ENCODE measurements around the gene ERC2. TPM values are rescaled to one million over a fixed set of nuclear protein-coding genes. Genes with fewer than 3 reads are reported as not detected.

ERC2 gene
- total RNA-seq, 2 experiments from 2014 or later: not detected

- Mint-ChIP-seq H3K4me3 (no peak overlapping the region), H3K27me3 (peaks cover 1% of the 10 kb centered on the region), H3K4me1 (ENCODE audit: low read depth) (no peaks in the 10 kb centered on the region), H3K27ac (no peak overlapping the region), H3K36me3 (no peaks in the 10 kb centered on the region), H3K9me3 (no peaks in the 10 kb centered on the region)
- CTCF ChIA-PET: no interaction called here
- intact Hi-C loops (cut with micrococcal nuclease): no loop called here
- DNase-seq: no peak
- POLR2A ChIA-PET: no interaction called here
These were observed 146.9 kb downstream of the ERC2 start for GRCh38 chr3:56321383-56321782.

DNA sequence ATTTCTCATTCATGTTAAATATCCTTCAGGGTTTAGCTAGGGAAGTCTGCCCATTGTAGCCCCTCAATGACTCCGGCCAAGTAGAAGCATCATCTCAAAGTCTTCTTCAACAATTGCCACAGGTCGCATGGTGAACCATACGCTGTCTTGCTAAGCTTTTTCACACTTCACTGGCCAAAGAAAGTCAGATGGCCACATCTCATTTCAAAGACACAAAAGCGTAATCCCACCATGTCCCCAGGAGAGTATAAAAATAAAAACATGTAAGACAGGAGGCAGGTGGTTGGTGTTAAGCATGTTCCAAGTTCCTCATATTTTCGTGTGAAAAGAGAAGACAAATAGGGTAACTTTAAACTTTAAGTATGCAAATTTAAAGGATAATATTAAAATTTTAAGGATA is 147.4 kb downstream of the ERC2 start:
- ChIA-PET POLR2A (no interaction called here), CTCF (no interaction called here)
- H3K27me3 Mint-ChIP-seq: peaks cover 1% of the 10 kb centered on the region
- no peak overlapping the region for H3K27ac Mint-ChIP-seq
- H3K9me3 Mint-ChIP-seq: no peaks in the 10 kb centered on the region
- no peaks in the 10 kb centered on the region for H3K36me3 Mint-ChIP-seq
- no peaks in the 10 kb centered on the region for H3K4me1 Mint-ChIP-seq (ENCODE audit: low read depth)
- no peak overlapping the region for H3K4me3 Mint-ChIP-seq
- no peak for DNase-seq
- intact Hi-C loops (cut with micrococcal nuclease): no loop called here

DNA sequence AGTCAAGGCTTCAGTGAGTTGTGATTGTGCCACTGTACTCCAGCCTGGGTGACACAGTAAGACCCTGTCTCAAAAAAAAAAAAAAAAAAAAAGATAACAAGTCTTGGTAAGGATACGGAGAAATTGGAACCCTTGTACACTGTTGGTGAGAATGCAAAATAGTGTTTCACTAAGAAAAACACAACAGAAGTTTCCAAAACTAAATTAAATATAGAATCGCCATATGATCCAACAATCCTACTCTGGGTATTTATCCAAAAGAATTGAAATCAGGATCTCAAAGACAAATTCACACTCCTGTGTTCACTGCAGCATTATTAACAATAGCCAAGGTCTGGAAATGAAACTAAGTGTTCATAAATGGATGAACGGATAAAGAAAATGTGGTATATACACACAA is 149.4 kb downstream of the ERC2 start:
- H3K9me3 Mint-ChIP-seq: no peaks in the 10 kb centered on the region
- ChIA-PET CTCF (no interaction called here), POLR2A (interaction anchor here (0.7 kb wide), 1 partner anchor 11 kb away, joined by 4 read pairs; no protein-coding TSS in a partner anchor)
- intact Hi-C loops (cut with micrococcal nuclease): no loop called here
- no peaks in the 10 kb centered on the region for H3K36me3 Mint-ChIP-seq
- H3K27me3 Mint-ChIP-seq: peaks cover 1% of the 10 kb centered on the region
- DNase-seq: no peak
- no peak overlapping the region for H3K4me3 Mint-ChIP-seq
- H3K27ac Mint-ChIP-seq: no peak overlapping the region
- no peaks in the 10 kb centered on the region for H3K4me1 Mint-ChIP-seq (ENCODE audit: low read depth)

GRCh38 chr3:56316944-56317343 is 151.3 kb downstream of the ERC2 start:
- CTCF ChIA-PET: interaction anchor here (1.3 kb wide), 1 partner anchor 24 kb away, joined by 3 read pairs; no protein-coding TSS in a partner anchor
- peaks cover 1% of the 10 kb centered on the region for H3K27me3 Mint-ChIP-seq
- H3K36me3 Mint-ChIP-seq: no peaks in the 10 kb centered on the region
- no peak for DNase-seq
- no peaks in the 10 kb centered on the region for H3K9me3 Mint-ChIP-seq
- intact Hi-C loops (cut with micrococcal nuclease): no loop called here
- H3K4me3 Mint-ChIP-seq: no peak overlapping the region
- no peak overlapping the region for H3K27ac Mint-ChIP-seq
- POLR2A ChIA-PET: no interaction called here
- H3K4me1 Mint-ChIP-seq (ENCODE audit: low read depth): no peaks in the 10 kb centered on the region

DNA sequence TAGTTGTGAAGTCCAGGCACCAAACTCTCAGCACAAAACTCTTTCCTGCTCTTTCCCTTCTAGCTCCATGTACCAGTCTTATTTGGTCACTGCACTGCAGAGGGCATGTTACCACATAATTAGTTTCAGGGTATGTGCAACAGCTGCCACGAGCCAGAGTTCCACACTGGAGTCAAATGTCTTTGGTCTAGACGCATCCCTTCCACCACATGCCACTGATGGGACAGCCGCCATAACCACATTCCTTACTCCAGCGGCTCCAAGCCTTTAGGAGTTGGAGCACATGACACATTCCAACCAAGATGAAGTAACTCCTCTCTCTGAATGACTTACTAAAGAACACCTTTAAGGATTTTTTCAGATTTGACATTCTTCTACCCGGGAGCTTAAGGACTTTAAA is 153.4 kb downstream of the ERC2 start:
- Mint-ChIP-seq H3K4me3 (no peak overlapping the region), H3K27ac (no peak overlapping the region), H3K36me3 (no peaks in the 10 kb centered on the region), H3K9me3 (no peaks in the 10 kb centered on the region), H3K4me1 (ENCODE audit: low read depth) (no peaks in the 10 kb centered on the region), H3K27me3 (peaks cover 1% of the 10 kb centered on the region)
- intact Hi-C loops (cut with micrococcal nuclease): no loop called here
- no peak for DNase-seq
- CTCF ChIA-PET: no interaction called here
- POLR2A ChIA-PET: no interaction called here

- ChIA-PET POLR2A (no interaction called here), CTCF (no interaction called here)
- intact Hi-C loops (cut with micrococcal nuclease): no loop called here
- Mint-ChIP-seq H3K4me3 (no peak overlapping the region), H3K36me3 (no peaks in the 10 kb centered on the region), H3K27ac (no peak overlapping the region), H3K4me1 (ENCODE audit: low read depth) (no peaks in the 10 kb centered on the region), H3K9me3 (no peaks in the 10 kb centered on the region), H3K27me3 (no peaks in the 10 kb centered on the region)
- DNase-seq: no peak
These were observed 158.8 kb downstream of the ERC2 start for GRCh38 chr3:56309465-56309864.

- Mint-ChIP-seq H3K9me3 (no peaks in the 10 kb centered on the region), H3K36me3 (no peaks in the 10 kb centered on the region), H3K4me1 (ENCODE audit: low read depth) (no peaks in the 10 kb centered on the region), H3K4me3 (no peak overlapping the region), H3K27me3 (no peaks in the 10 kb centered on the region), H3K27ac (no peak overlapping the region)
- ChIA-PET CTCF (no interaction called here), POLR2A (interaction anchor here (0.6 kb wide), 1 partner anchor 10 kb away, joined by 4 read pairs; no protein-coding TSS in a partner anchor)
- intact Hi-C loops (cut with micrococcal nuclease): no loop called here
- no peak for DNase-seq
These were observed 159.8 kb downstream of the ERC2 start for GRCh38 chr3:56308471-56308870.

DNA sequence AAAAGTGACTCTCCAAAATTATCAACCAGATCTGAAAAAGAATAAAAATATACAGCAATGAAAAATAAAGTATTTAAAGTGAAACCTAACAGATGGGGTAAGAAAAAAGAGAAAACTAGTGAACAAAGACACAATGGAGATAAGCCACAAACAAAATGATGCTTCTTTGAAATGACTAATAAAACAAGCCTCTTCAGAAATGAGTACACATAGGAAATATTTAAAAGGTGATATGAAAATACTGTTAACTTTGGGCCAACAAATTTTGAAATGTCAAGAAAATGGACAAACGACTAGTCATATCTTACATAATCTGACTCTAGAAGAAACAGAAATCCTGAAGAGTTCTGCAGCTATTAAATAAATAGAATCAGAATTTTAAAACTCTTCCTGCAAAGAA is 164.2 kb downstream of the ERC2 start:
- ChIA-PET CTCF (interaction anchor here (1.1 kb wide), 2 partner anchors 10 to 58 kb away, joined by 3 to 4 read pairs; no protein-coding TSS in a partner anchor), POLR2A (no interaction called here)
- Mint-ChIP-seq H3K4me3 (no peak overlapping the region), H3K27ac (no peak overlapping the region), H3K9me3 (no peaks in the 10 kb centered on the region), H3K4me1 (ENCODE audit: low read depth) (no peaks in the 10 kb centered on the region), H3K36me3 (no peaks in the 10 kb centered on the region), H3K27me3 (peaks cover 4% of the 10 kb centered on the region)
- no peak for DNase-seq
- intact Hi-C loops (cut with micrococcal nuclease): loop anchor here (5.0 kb wide), 1 partner anchor 817 kb away; the partner anchor contains the start of gene WNT5A

- ChIA-PET CTCF (interaction anchor here (0.9 to 1.1 kb wide), 4 partner anchors 9 to 1472 kb away, joined by 3 to 4 read pairs (median 4); no protein-coding TSS in a partner anchor), POLR2A (no interaction called here)
- Mint-ChIP-seq H3K9me3 (no peaks in the 10 kb centered on the region), H3K27ac (no peak overlapping the region), H3K4me1 (ENCODE audit: low read depth) (no peaks in the 10 kb centered on the region), H3K36me3 (no peaks in the 10 kb centered on the region), H3K27me3 (peaks cover 4% of the 10 kb centered on the region), H3K4me3 (no peak overlapping the region)
- DNase-seq: peak; percentile 29
- intact Hi-C loops (cut with micrococcal nuclease): loop anchor here (5.0 kb wide), 1 partner anchor 816 kb away; the partner anchor contains the start of gene WNT5A
These were observed 164.8 kb downstream of the ERC2 start for GRCh38 chr3:56303487-56303886.

DNA sequence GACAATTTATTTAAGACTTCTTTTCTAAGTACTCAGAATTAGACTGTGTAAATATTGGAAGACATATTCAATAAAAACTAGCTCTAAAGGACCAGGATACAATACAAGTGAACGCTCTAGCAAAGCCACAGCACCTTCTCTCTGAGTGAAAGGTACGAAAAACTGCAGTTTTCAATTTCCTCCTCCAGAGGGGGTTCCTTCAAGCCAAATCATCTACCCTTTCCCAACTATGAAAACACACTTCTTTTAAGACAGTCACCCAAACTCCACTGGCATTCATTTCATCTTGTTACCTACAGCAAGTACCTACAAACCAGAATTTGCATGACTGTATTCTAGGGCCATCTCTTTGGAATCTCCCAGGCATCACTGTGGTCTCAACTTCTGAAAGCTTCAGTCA is 165.8 kb downstream of the ERC2 start:
- no peak overlapping the region for H3K27ac Mint-ChIP-seq
- H3K4me1 Mint-ChIP-seq (ENCODE audit: low read depth): no peaks in the 10 kb centered on the region
- no peak for DNase-seq
- CTCF ChIA-PET: no interaction called here
- no peaks in the 10 kb centered on the region for H3K36me3 Mint-ChIP-seq
- no peaks in the 10 kb centered on the region for H3K9me3 Mint-ChIP-seq
- POLR2A ChIA-PET: no interaction called here
- intact Hi-C loops (cut with micrococcal nuclease): loop anchor here (5.0 kb wide), 1 partner anchor 815 kb away; the partner anchor contains the start of gene WNT5A
- H3K4me3 Mint-ChIP-seq: no peak overlapping the region
- H3K27me3 Mint-ChIP-seq: peaks cover 7% of the 10 kb centered on the region

DNA sequence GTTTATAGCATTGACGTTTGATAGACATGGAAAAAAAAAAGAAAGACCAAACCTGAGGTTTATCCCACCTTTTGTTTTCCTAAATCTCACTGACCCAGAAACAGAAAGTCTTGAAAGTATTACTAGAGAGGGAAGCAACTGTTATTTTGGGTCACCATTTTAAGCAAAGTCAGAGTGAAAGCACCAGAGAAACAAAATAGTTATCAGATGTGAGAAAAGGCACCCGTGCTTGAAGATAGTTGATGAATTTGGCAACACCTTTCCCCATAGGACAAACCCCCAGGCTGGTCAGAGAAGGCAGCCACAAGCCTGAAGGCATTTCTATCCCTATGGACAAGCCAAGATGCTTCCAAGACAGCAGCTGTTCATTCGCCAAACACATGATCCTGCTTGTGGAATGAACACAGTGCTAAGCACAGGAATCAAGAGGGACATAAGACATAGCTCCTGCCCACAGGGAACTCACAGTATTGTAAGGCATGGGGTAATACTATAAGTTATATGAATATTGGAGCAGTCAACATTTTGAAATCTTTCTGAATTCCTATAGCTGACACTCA is 170.9 kb downstream of the ERC2 start:
- H3K27me3 Mint-ChIP-seq: peaks cover 9% of the 10 kb centered on the region
- no peak overlapping the region for H3K27ac Mint-ChIP-seq
- no peaks in the 10 kb centered on the region for H3K4me1 Mint-ChIP-seq (ENCODE audit: low read depth)
- intact Hi-C loops (cut with micrococcal nuclease): no loop called here
- POLR2A ChIA-PET: no interaction called here
- CTCF ChIA-PET: no interaction called here
- DNase-seq: no peak
- no peaks in the 10 kb centered on the region for H3K9me3 Mint-ChIP-seq
- H3K4me3 Mint-ChIP-seq: no peak overlapping the region
- H3K36me3 Mint-ChIP-seq: no peaks in the 10 kb centered on the region

GRCh38 chr3:56296361-56296760 is 171.9 kb downstream of the ERC2 start:
- Mint-ChIP-seq H3K4me1 (ENCODE audit: low read depth) (peaks cover 2% of the 10 kb centered on the region), H3K27me3 (peaks cover 9% of the 10 kb centered on the region), H3K27ac (no peak overlapping the region), H3K4me3 (no peak overlapping the region), H3K36me3 (no peaks in the 10 kb centered on the region), H3K9me3 (no peaks in the 10 kb centered on the region)
- no peak for DNase-seq
- POLR2A ChIA-PET: no interaction called here
- intact Hi-C loops (cut with micrococcal nuclease): no loop called here
- CTCF ChIA-PET: no interaction called here

GRCh38 chr3:56295161-56295560 is 173.1 kb downstream of the ERC2 start:
- Mint-ChIP-seq H3K4me3 (no peak overlapping the region), H3K4me1 (ENCODE audit: low read depth) (peaks cover 6% of the 10 kb centered on the region), H3K9me3 (no peaks in the 10 kb centered on the region), H3K27ac (no peak overlapping the region), H3K27me3 (peaks cover 9% of the 10 kb centered on the region), H3K36me3 (no peaks in the 10 kb centered on the region)
- DNase-seq: no peak
- intact Hi-C loops (cut with micrococcal nuclease): no loop called here
- POLR2A ChIA-PET: no interaction called here
- CTCF ChIA-PET: no interaction called here
